GM18868 (cell line): ENCODE data around the gene C16orf46.

ENCODE experiments used
- ATAC-seq: cut with Tn5 transposase; IDR thresholded peaks from one replicate; pipeline ENCODE4 v1.9.1; 2021; ENCODE audit warnings: mild to moderate bottlenecking, moderate library complexity; ENCODE audit not compliant: unreplicated experiment

C16orf46 gene

GRCh38 chr16:81026429-81026828, 50.6 kb downstream of the C16orf46 start:
- no peak for ATAC-seq

GRCh38 chr16:81018496-81018895, 58.5 kb downstream of the C16orf46 start:
- no peak for ATAC-seq

- ATAC-seq, result no peak
Observed at GRCh38 chr16:81014672-81015071, 62.4 kb downstream of the C16orf46 start.

- ATAC-seq, result no peak
Observed at GRCh38 chr16:81012974-81013373, 64.1 kb downstream of the C16orf46 start.
